Fibroblast of lung (primary cell): Measurements from ENCODE around the gene GGT6.

Source experiments
- EZH2 ChIP-seq: IDR thresholded peaks from 2 replicates; pipeline ENCODE4 v1.5.1; 2012; ENCODE audit warnings: low read length, control low read depth, mild to moderate bottlenecking; ENCODE audit errors: missing control alignments
- TF ChIP-seq, protein P1 (sequence below), 2 donors: IDR thresholded peaks in 1 of 2; conservative IDR thresholded peaks in 1 of 2; 1 replicate in 1 of 2; 2 replicates in 1 of 2; pipeline ENCODE4 v1.5.1; 2011 to 2012; ENCODE audit warnings: low read length in 2 of 2, control low read depth in 1 of 2, inconsistent platforms in 1 of 2, low read depth in 1 of 2, mild to moderate bottlenecking in 1 of 2

DNA sequence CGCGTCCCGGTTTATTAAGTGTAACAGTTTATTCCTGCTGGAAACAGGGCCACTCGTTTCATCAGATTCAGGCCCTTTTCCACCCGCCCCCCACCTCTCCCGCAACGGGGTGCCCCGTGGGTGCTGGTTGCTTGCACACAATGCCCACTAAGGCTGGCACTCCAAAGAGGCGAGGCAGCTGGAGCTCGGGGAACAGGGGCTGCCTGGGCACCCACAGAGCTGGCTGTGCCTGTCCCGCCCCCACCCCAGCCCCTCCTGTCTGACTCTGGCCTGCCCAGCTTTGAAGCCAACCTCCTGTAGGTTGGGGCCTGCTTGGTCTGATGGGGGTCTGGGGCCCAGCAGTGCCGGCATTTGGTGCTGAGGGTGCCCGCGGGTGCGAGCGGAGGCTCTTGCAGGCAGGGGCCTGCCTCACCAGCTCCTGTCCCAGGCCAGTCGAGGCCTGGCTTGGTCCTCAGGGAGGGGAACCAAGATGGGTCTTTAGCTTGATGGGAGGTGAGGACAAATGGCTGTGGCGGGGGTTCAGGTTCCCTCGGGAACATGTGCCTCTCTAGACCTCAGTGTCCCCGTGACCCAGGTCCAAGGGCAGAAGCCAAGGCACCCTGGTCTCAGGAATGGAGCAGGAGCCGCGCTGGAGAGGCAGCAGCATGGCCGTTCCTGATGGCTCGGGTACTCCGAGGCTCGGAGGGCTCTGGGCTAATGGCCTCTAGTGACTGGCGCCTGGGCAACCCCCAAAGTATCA lies 25.3 kb downstream of the GGT6 start:
- TF ChIP-seq, protein P1, sequence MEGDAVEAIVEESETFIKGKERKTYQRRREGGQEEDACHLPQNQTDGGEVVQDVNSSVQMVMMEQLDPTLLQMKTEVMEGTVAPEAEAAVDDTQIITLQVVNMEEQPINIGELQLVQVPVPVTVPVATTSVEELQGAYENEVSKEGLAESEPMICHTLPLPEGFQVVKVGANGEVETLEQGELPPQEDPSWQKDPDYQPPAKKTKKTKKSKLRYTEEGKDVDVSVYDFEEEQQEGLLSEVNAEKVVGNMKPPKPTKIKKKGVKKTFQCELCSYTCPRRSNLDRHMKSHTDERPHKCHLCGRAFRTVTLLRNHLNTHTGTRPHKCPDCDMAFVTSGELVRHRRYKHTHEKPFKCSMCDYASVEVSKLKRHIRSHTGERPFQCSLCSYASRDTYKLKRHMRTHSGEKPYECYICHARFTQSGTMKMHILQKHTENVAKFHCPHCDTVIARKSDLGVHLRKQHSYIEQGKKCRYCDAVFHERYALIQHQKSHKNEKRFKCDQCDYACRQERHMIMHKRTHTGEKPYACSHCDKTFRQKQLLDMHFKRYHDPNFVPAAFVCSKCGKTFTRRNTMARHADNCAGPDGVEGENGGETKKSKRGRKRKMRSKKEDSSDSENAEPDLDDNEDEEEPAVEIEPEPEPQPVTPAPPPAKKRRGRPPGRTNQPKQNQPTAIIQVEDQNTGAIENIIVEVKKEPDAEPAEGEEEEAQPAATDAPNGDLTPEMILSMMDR (conservative IDR thresholded peaks at IDR 0.05 in 1 of 2, IDR thresholded peaks at IDR 0.05 in 1 of 2; ENCODE audit: low read depth in 1 of 2, low read length in 2 of 2) = no peak
- no peak for TF ChIP-seq EZH2
